ENCODE measurements around the gene PRRC2C. TPM values are rescaled to one million over a fixed set of nuclear protein-coding genes. Genes with fewer than 3 reads are reported as not detected.
"Not testable (repeated sequence)": the region's sequence is repeated elsewhere in the genome, so short reads cannot be mapped to it uniquely, and the experiment has no call there.

PRRC2C gene
- 100 to 1,000 TPM in 1 of 4 donors, 10 to 100 TPM in 3; 59.7 to 114 (median 88.0) TPM for total RNA-seq

DNA sequence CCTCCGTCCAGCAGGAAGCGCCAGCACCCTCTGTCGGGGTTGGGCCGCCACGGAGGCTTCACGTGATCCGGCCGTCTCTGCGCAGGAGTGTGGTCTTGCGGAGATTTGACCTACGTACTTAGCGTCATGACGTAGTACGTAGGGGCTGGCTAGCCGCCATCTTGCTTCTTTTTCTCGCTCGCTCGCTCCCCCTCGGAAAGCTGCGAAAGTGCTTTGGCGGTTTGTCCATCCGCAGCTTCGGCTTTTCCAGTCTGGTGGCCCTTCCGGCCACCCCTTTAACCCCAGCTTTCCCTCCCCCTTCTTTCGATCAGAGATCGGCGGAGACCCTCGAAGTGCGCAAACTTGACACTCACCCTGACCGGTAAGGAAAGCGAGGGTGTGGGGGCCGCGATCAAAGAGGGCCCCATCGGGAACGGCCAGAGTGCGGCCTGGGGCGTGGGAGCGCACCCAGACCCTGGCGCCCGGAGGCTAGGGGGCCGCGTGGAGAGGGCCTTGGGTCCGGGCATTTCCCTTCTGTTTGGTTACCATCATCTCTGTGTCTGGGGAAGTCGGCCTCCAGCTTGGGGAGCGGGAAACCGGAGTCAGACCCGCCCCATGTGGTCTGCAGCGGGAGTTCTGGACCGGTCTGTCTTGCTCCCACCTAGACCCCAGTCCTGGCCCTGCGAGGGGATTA lies at the start of gene PRRC2C:
Gene PRRC2C, plus strand, starts transcription at position 156 of the 673 bp plus-strand sequence. CDS start 26,559 bp downstream, outside the sequence.
- Histone ChIP-seq H3K4me3 (peak within 1 kb of the TSS; percentile 88 to 99 (median 94)), H3K9me3 (no peaks in the 10 kb centered on the region), H3K27me3 (no peaks in the 10 kb centered on the region), H3K36me3 (peaks cover 0 to 5% (median 0%) of the 10 kb centered on the region in 3 donors), H3K27ac (peak within 1 kb of the TSS; percentile 98 to 100 (median 100)), H3K4me1 (peaks cover 19 to 50% (median 28%) of the 10 kb centered on the region in 3 donors)
- DNase-seq, result peak; percentile 55
- intact Hi-C loops (cut with DNase I), result no loop called here
- 0 to 1% methylated on average over 22 to 41 of the region's 50 CpGs for WGBS, 2 donors
- TF ChIP-seq, protein P1, sequence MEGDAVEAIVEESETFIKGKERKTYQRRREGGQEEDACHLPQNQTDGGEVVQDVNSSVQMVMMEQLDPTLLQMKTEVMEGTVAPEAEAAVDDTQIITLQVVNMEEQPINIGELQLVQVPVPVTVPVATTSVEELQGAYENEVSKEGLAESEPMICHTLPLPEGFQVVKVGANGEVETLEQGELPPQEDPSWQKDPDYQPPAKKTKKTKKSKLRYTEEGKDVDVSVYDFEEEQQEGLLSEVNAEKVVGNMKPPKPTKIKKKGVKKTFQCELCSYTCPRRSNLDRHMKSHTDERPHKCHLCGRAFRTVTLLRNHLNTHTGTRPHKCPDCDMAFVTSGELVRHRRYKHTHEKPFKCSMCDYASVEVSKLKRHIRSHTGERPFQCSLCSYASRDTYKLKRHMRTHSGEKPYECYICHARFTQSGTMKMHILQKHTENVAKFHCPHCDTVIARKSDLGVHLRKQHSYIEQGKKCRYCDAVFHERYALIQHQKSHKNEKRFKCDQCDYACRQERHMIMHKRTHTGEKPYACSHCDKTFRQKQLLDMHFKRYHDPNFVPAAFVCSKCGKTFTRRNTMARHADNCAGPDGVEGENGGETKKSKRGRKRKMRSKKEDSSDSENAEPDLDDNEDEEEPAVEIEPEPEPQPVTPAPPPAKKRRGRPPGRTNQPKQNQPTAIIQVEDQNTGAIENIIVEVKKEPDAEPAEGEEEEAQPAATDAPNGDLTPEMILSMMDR (IDR thresholded peaks at IDR 0.05), result peak; percentile 10 to 92 (median 77)
- TF ChIP-seq POLR2A (IDR thresholded peaks at IDR 0.05), result peak in 3 of 4 donors; percentile 17 to 84 (median 26)

DNA sequence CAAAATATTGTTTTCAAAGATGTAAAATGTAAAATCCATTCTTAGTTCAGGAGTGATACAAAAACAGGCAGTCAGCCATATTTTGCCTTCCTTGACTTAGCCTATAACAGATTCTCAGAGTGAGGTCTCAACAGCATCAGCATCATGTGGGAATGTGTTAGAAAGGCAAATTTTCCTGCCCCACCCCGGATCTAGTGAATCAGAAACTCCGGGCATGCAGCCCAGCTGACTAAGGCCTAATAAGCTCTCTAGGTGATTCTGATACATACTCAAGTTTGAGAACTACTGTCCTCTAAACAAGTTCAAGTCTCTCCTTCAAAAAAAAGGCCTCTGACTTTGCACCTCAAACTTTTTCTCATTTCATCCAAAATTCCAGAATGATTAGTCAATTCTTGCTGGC lies 46.9 kb upstream of the PRRC2C start:
- Histone ChIP-seq H3K27ac (peak overlapping the region; percentile 17 to 54 (median 34)), H3K9me3 (no peaks in the 10 kb centered on the region), H3K36me3 (no peaks in the 10 kb centered on the region), H3K4me3 (no peak overlapping the region), H3K27me3 (no peaks in the 10 kb centered on the region), H3K4me1 (peaks cover 0 to 22% (median 3%) of the 10 kb centered on the region in 3 donors)
- intact Hi-C loops (cut with DNase I), result no loop called here
- no peak for DNase-seq
- TF ChIP-seq, protein P1 (IDR thresholded peaks at IDR 0.05), result no peak
- no peak for TF ChIP-seq POLR2A (IDR thresholded peaks at IDR 0.05)
- WGBS, 2 donors, result 7 to 16% methylated on average over 2 of the region's 2 CpGs

DNA sequence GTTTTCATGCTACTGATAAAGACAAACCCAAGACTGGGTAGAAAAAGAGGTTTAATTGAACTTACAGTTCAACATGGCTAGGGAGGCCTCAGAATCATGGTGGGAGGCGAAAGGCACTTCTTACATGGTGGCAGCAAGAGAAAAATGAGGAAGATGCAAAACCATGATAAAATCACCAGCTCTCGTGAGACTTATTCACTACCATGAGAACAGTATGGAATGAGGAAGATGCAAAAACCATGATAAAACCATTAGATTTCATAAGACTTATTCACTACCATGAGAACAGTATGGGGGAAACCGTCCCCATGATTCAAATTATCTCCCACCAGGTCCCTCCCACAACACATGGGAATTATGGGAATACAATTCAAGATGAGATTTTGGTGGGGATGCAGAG lies 45.1 kb upstream of the PRRC2C start:
- 82 to 85% methylated on average over 3 of the region's 3 CpGs for WGBS, 2 donors
- DNase-seq; H3K9me3 ChIP-seq; H3K27me3 ChIP-seq; H3K36me3 ChIP-seq; H3K27ac ChIP-seq; H3K4me3 ChIP-seq; intact Hi-C loops (cut with DNase I): not testable (repeated sequence)
- H3K4me1 ChIP-seq, result peaks cover 0 to 10% (median 0%) of the 10 kb centered on the region in 3 donors

DNA sequence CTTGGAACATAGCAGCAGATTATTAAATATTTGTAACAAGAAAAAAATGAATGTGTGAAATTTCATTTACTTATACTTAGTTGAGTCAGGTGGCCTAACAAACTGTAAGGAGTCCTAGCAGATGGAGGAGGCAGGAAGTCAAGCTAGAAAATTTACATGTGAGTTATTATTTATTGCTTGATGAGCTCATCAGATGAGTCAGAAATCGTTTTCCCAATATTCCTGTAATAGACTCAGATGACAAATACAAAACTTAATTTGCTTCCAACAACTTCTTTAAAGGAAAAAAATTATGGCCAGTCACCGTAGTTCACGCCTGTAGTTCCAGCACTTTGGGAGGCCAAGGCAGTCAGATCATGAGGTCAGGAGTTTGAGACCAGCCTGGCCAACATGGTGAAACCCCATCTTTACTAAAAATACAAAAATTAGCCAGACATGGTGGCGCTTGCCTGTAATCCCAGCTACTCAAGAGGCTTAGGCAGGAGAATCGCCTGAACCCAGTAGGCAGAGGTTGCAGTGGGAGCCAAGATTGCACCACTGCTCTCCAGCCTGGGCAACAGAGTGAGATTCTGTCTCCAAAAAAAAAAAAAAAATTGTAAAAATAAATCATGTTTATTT lies 43.9 kb upstream of the PRRC2C start:
- H3K9me3 ChIP-seq; H3K27ac ChIP-seq; DNase-seq; H3K36me3 ChIP-seq; H3K4me3 ChIP-seq; intact Hi-C loops (cut with DNase I); H3K27me3 ChIP-seq; H3K4me1 ChIP-seq: not testable (repeated sequence)
- 25% methylated on average over 5 of the region's 5 CpGs for WGBS, 2 donors

DNA sequence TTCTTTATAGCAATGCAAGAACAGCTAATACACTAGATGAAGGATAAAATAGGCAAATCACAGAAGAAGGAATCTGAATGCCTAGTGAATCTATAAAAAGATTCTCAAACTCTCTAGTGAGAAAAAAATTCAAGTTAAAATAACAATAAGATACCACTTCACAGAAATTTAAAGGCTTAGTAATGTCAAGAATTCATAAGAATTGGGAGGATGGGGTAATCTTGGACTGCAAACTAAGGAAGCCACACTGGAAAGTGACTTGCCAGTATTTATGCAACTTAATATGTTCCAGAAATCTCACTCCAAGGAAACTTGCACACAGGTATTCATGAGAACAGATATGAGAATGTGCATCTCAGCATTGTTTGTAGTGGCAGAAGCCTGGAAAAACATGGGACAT lies 38.9 kb upstream of the PRRC2C start:
- no peak for DNase-seq
- Histone ChIP-seq H3K36me3 (no peaks in the 10 kb centered on the region), H3K4me1 (no peaks in the 10 kb centered on the region), H3K27ac (no peak overlapping the region), H3K4me3 (no peak overlapping the region), H3K27me3 (no peaks in the 10 kb centered on the region), H3K9me3 (no peaks in the 10 kb centered on the region)
- TF ChIP-seq POLR2A (IDR thresholded peaks at IDR 0.05), result no peak
- TF ChIP-seq, protein P1 (IDR thresholded peaks at IDR 0.05), result no peak
- intact Hi-C loops (cut with DNase I), result no loop called here

DNA sequence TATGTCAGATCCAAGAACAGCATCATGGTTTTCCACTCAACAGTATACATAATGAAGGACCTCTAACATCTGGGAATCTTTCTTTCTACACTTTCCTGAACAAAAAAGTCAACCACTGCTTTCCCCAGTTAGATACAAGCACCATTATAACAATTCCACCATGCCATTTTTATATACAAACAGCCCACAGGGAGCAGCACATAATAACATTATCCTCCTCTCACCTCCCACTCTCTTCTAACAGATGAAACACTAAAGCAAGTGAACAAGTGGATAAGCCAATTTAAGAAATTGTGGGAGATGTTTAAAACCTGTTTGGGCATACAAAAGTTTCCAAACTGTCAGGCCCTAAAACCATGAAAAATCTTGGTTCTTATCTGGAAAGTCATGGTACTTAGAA lies 29.4 kb upstream of the PRRC2C start:
- no peak overlapping the region for H3K27ac ChIP-seq
- intact Hi-C loops (cut with DNase I), result no loop called here
- TF ChIP-seq, protein P1 (IDR thresholded peaks at IDR 0.05), result no peak
- no peak for TF ChIP-seq POLR2A (IDR thresholded peaks at IDR 0.05)
- H3K36me3 ChIP-seq, result no peaks in the 10 kb centered on the region
- H3K4me1 ChIP-seq, result no peaks in the 10 kb centered on the region
- no peak overlapping the region for H3K4me3 ChIP-seq
- no peaks in the 10 kb centered on the region for H3K27me3 ChIP-seq
- no peak for DNase-seq
- H3K9me3 ChIP-seq, result no peaks in the 10 kb centered on the region
